Tibial nerve (tissue), 4 donors: ENCODE data around the gene TRIM8. TPM values are rescaled to one million over a fixed set of nuclear protein-coding genes. Genes with fewer than 3 reads are reported as not detected.

Experiments used
- DNase-seq, 2 donors: peaks; one replicate each; pipeline ENCODE4 v3.0.0-alpha.2; 2019; ENCODE audit warnings: low spot score in 2 of 2
- H3K27ac ChIP-seq, 4 donors: fragments of 200-600 bp; sonication (generic) in 3 of 4; one replicate each; pipeline ENCODE4 v1.5.1; 2017 to 2019; ENCODE audit warnings: mild to moderate bottlenecking in 1 of 4
- H3K27me3 ChIP-seq, 2 donors: fragments of 200-600 bp; sonication (generic) in 1 of 2; one replicate each; pipeline versions ENCODE4 v1.5.1 to v1.6.0; 2017 to 2019
- H3K36me3 ChIP-seq, 3 donors: fragments of 200-600 bp; sonication (generic); one replicate each; pipeline ENCODE4 v1.5.1; 2018 to 2019
- H3K4me1 ChIP-seq, 4 donors: fragments of 200-600 bp; sonication (generic) in 3 of 4; one replicate each; pipeline ENCODE4 v1.5.1; 2017 to 2019
- H3K4me3 ChIP-seq, 4 donors: fragments of 200-600 bp; sonication (generic) in 3 of 4; one replicate each; pipeline ENCODE4 v1.5.1; 2017 to 2019; ENCODE audit warnings: mild to moderate bottlenecking in 1 of 4, moderate library complexity in 1 of 4
- H3K9me3 ChIP-seq, 4 donors: fragments of 200-600 bp; sonication (generic) in 3 of 4; one replicate each; pipeline ENCODE4 v1.5.1; 2017 to 2019
- EP300 ChIP-seq, 2 donors: sonication (generic); formaldehyde crosslinking; IDR thresholded peaks; one replicate each; pipeline ENCODE4 v1.6.1; 2017; ENCODE audit warnings: antibody characterized with exemption in 2 of 2, mild to moderate bottlenecking in 1 of 2
- POLR2A ChIP-seq, 2 donors: fragments of 450-650 bp; IDR thresholded peaks; one replicate each; pipeline ENCODE4 v1.6.1; 2017; ENCODE audit warnings: antibody characterized with exemption in 2 of 2, mild to moderate bottlenecking in 2 of 2, moderate library complexity in 2 of 2
- WGBS, 2 donors: methylation state at CpG; one replicate each; pipeline ENCODE4 v1.1.5; 2018; 5-methylcytosine and 5-hydroxymethylcytosine counted together
- total RNA-seq, 4 donors: library from RNA; depleted of rRNA; stranded (reverse); fragments of >200 nt; gene quantifications; one replicate each; pipeline ENCODE4 v1.1.0, GENCODE V29; 2016
- TF ChIP-seq, protein P1 (sequence below), 5 experiments: fragments of 200-600 bp in 3 of 5; fragments of 450-650 bp in 2 of 5; sonication (generic) in 3 of 5; IDR thresholded peaks; one replicate each; pipeline ENCODE4 v1.5.1; 2016 to 2019; ENCODE audit warnings: antibody characterized with exemption in 5 of 5, mild to moderate bottlenecking in 3 of 5, moderate library complexity in 2 of 5

The TRIM8 gene
- total RNA-seq, 4 donors from 2014 or later = 156 to 206 (median 157) TPM

DNA sequence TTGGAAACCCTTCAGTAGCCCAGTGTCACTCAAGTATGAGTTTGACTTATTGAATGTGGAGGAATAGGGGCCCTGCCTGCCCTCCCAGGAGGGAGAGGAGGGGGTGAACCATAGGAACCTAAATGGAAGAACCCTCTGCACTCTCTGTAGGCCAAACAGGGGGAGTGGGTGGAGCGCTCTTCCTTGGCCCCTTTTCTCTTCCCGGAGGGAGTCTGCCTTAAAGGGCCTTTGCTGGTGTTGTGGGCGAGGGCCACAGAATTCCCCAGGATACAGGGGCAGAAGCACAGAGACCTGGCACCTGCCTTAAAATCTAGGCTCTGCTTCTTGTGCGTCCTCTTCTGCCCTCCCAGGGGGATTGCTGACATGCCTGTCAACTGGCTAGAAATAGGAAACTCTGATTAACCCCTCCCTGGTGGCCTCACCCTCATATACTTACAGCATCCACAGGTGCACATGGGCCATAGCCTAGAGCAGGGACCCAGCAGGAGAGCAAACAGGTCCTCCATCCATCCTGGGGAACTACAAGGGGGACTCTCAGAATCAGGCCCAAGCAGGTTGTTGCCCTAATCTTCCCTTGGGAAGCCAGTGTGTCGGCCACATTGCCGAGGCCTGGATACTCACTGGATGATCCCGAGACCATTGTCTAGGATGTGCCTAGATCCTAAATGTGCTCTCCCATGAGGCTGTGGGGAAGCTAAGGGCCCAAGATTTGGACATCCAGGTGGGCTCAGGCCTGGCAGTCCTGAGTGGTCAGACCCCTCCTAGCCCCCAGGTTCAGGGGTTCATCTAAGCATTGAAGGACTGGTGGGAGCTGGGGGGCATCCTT, 3.4 kb downstream of the TRIM8 start:
- no peaks in the 10 kb centered on the region for H3K27me3 ChIP-seq
- peak overlapping the region; percentile 88 to 99 (median 96) for H3K4me3 ChIP-seq
- WGBS, 2 donors = 18 to 26% methylated on average over 6 to 7 of the region's 7 CpGs
- H3K27ac ChIP-seq = peak overlapping the region; percentile 99 to 100 (median 99)
- no peak for DNase-seq
- peaks cover 0 to 62% (median 61%) of the 10 kb centered on the region in 4 donors for H3K4me1 ChIP-seq
- peaks cover 0 to 25% (median 0%) of the 10 kb centered on the region in 3 donors for H3K36me3 ChIP-seq
- TF ChIP-seq, protein P1, sequence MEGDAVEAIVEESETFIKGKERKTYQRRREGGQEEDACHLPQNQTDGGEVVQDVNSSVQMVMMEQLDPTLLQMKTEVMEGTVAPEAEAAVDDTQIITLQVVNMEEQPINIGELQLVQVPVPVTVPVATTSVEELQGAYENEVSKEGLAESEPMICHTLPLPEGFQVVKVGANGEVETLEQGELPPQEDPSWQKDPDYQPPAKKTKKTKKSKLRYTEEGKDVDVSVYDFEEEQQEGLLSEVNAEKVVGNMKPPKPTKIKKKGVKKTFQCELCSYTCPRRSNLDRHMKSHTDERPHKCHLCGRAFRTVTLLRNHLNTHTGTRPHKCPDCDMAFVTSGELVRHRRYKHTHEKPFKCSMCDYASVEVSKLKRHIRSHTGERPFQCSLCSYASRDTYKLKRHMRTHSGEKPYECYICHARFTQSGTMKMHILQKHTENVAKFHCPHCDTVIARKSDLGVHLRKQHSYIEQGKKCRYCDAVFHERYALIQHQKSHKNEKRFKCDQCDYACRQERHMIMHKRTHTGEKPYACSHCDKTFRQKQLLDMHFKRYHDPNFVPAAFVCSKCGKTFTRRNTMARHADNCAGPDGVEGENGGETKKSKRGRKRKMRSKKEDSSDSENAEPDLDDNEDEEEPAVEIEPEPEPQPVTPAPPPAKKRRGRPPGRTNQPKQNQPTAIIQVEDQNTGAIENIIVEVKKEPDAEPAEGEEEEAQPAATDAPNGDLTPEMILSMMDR (IDR thresholded peaks at IDR 0.05) = no peak
- TF ChIP-seq POLR2A (IDR thresholded peaks at IDR 0.05) (no peak), EP300 (IDR thresholded peaks at IDR 0.05) (no peak)
- no peaks in the 10 kb centered on the region for H3K9me3 ChIP-seq

- 18 to 34% methylated on average over 6 to 7 of the region's 12 CpGs for WGBS, 2 donors
- H3K36me3 ChIP-seq = peaks cover 0 to 32% (median 0%) of the 10 kb centered on the region in 3 donors
- H3K4me1 ChIP-seq = peaks cover 0 to 69% (median 67%) of the 10 kb centered on the region in 4 donors
Observed at GRCh38 chr10:102648269-102648888, 4.1 kb downstream of the TRIM8 start.

DNA sequence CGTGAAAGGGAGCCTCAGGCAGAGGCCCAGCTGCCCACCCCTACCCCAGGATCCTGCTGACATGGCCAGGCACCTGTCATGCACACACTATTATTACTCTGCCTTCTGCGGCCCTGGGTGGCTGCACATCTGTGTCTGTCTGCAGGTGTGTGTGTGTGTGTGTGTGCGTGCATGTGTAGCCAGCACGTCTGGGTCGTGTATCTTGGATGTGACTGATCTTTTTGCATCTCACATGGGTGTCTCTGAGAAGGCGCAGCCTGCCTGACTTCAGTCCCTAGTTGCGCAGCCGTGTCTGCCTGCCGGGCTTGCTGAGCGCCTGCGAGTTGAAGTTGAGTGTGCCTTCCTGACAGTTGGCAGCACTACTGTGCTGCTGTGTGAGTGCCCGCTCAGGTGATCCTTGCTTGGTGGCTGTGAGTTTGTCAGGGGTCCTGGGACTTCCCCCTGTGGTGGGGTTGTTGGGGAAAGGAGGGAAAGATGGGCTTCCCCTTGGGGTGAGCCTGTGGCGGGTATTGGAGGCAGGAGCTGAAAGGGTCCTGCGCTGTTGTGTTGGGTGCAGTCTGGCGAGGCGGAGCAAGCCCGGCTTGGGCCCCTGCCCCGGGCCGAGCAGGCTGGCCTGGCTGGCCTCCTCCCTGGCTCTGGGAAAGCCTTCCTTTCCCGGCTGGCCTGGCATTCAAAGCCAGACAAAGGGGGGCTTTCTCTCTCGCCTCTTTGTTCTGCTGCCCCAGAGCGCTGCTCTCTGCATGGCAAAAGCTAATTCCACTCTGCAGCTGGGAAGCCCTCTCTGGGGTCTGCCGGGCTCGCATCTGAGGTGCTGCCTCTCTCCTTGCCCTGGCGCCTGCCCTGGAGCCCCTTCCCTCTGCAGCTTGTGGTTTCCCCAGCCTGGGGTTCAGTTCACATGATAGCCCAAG, 4.9 kb downstream of the TRIM8 start:
- peak overlapping the region; percentile 4 to 100 (median 99) for H3K27ac ChIP-seq
- peak overlapping the region; percentile 16 to 99 (median 93) for H3K4me3 ChIP-seq
- peaks cover 0 to 77% (median 68%) of the 10 kb centered on the region in 4 donors for H3K4me1 ChIP-seq

More at GRCh38 chr10:102648269-102648888, 4.1 kb downstream of the TRIM8 start:
- DNase-seq = no peak
- TF ChIP-seq EP300 (IDR thresholded peaks at IDR 0.05) = no peak
- TF ChIP-seq, protein P1 (IDR thresholded peaks at IDR 0.05) = no peak
- TF ChIP-seq POLR2A (IDR thresholded peaks at IDR 0.05) = no peak
- H3K4me3 ChIP-seq = peak overlapping the region in 3 of 4 donors; percentile 88 to 99 (median 98)
- H3K27me3 ChIP-seq = no peaks in the 10 kb centered on the region
- peak overlapping the region; percentile 99 to 100 (median 99) for H3K27ac ChIP-seq
- no peaks in the 10 kb centered on the region for H3K9me3 ChIP-seq

GRCh38 chr10:102649797-102650654, 5.7 kb downstream of the TRIM8 start:
- DNase-seq = no peak
- TF ChIP-seq POLR2A (IDR thresholded peaks at IDR 0.05) = no peak
- TF ChIP-seq, protein P1 (IDR thresholded peaks at IDR 0.05) = no peak
- no peak for TF ChIP-seq EP300 (IDR thresholded peaks at IDR 0.05)
- H3K9me3 ChIP-seq = no peaks in the 10 kb centered on the region
- WGBS, 2 donors = 32 to 39% methylated on average over 7 to 9 of the region's 12 CpGs
- peak overlapping the region in 3 of 4 donors; percentile 88 to 99 (median 98) for H3K4me3 ChIP-seq
- H3K4me1 ChIP-seq = peaks cover 0 to 86% (median 68%) of the 10 kb centered on the region in 4 donors
- peaks cover 0 to 48% (median 9%) of the 10 kb centered on the region in 3 donors for H3K36me3 ChIP-seq
- no peaks in the 10 kb centered on the region for H3K27me3 ChIP-seq
- peak overlapping the region; percentile 4 to 100 (median 99) for H3K27ac ChIP-seq

More for the DNA sequence above, 4.9 kb downstream of the TRIM8 start:
- peaks cover 0 to 40% (median under 1%) of the 10 kb centered on the region in 3 donors for H3K36me3 ChIP-seq
- TF ChIP-seq, protein P1 (IDR thresholded peaks at IDR 0.05) = no peak
- TF ChIP-seq POLR2A (IDR thresholded peaks at IDR 0.05) (no peak), EP300 (IDR thresholded peaks at IDR 0.05) (no peak)
- no peaks in the 10 kb centered on the region for H3K27me3 ChIP-seq
- WGBS, 2 donors = 13 to 21% methylated on average over 20 to 22 of the region's 25 CpGs
- no peak for DNase-seq
- no peaks in the 10 kb centered on the region for H3K9me3 ChIP-seq
